GM20431 (cell line): ENCODE measurements around the gene ZFAND2B.

Experiments used
- in situ Hi-C: fragments of 300-500 bp; cut with MseI, MboI; formaldehyde crosslinking; loops from one replicate; pipeline ENCODE4 v1.15.0; 2020; ENCODE audit warnings: low sequenced_read_pairs; ENCODE audit not compliant: unreplicated experiment

ZFAND2B gene

DNA sequence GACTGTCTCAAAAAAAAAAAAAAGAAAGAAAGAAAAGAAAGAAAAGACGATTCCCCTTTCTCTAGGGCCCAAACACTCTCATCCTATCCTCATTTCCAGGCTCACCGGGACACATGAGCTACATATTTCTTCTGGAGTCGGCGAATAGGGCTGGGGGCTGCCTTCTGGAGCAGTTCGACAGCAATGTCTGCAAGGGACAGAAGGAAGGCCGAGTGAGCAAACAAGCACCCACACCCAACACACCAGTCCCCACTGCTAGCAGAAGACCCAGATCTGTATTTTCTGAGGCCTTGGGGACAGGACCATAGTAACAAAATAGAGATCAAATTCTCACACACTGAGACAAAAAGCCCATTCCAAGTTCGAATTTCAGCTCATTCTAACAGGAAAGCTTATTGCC lies 31.1 kb upstream of the ZFAND2B start:
- in situ Hi-C loops, result no loop called here

DNA sequence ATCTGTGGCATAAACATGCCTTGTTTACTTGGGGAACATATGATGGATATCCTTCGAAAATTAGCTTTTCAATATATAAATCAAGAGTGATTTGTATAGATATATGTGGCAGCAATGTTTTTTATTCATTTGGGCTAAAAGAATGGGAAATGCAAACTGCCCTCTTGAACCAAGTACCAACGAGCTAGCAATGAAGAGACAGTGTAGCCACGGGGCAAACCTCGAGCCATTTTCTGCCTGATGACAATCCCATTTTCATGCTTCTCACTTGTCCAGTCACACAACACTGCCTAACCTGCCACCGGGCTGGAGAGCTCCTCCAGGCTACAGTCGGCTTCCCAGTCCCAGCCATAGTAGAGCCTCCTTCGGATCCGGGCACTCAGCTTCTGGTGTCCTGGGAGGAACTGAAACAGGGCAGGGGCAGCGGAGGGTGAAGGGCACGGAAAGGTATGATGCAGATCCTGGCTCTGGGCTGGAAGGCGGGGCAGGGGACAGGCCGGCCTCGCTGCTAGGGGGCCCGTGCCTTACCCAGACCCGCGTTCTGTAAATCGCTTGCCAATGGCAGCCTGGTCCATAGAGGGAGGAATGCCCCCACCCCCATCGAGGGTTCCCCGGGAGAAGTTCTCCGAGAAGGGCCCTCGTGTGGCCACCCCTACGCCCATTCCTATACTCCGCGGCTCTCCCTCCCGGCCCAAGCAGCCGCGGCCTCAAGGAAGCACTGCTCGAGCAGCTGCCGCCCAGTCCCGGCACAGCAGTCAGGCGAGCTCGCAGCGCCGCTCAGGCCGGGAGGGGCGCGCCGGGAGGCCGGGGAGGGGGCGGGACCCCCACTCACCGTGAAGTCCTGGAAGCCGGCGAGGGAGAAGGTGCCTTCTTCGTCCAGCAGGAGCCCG lies 30.4 kb upstream of the ZFAND2B start:
- in situ Hi-C loops, result no loop called here

- in situ Hi-C loops, result no loop called here
Observed at GRCh38 chr2:219176818-219177551, 29.6 kb upstream of the ZFAND2B start, which contains the start of gene CNPPD1. TSS of gene CNPPD1 (minus strand) at chr2:219176925. CDS start at chr2:219176828, 97 bp downstream.

DNA sequence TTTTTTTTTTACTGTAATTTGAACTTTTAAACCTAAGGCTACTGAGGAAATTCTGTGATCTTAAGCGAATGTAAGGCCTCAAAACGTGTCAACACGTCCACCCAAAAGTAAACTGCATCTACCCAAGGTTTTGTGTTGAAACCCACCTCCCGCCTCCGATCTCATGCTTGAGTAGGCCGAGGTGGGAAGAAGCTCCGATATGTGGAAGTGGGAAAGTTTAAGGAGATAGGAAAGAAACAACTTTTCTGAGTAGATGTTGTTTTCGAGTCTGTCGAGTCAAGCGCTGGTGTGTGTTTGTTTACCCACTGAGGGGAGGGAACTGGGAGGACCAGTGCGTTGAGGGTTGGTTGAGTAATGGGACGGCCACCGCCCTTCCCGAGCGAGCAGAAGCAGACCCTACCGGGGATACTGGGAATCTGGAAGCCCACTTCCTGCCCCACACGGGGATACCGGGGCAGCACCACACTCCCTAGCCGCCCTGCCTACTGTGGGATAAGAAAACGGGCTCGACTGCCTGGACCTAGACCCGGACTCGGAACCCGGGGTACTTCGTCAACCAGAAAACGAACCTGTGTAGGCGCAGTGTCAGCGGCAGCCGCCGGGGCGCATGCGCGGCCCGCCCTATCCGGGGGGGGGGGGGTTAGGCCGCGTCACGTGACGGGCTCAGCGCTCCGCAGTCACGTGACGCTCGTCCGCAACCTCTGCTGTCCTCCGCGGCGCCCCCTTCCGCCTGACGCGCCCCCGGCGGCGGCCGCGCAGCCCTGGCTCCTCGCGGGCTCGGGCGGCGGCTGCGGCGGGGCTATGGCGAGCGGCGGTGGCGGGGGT lies 28.8 kb upstream of the ZFAND2B start, which contains the start of gene RETREG2:
TSS of gene RETREG2 (plus strand) at position 724 of the 825 bp plus-strand sequence. CDS start at position 802, 78 bp downstream.
- in situ Hi-C loops, result no loop called here

- in situ Hi-C loops, result no loop called here
Observed at GRCh38 chr2:219178377-219179175, 28.0 kb upstream of the ZFAND2B start.

DNA sequence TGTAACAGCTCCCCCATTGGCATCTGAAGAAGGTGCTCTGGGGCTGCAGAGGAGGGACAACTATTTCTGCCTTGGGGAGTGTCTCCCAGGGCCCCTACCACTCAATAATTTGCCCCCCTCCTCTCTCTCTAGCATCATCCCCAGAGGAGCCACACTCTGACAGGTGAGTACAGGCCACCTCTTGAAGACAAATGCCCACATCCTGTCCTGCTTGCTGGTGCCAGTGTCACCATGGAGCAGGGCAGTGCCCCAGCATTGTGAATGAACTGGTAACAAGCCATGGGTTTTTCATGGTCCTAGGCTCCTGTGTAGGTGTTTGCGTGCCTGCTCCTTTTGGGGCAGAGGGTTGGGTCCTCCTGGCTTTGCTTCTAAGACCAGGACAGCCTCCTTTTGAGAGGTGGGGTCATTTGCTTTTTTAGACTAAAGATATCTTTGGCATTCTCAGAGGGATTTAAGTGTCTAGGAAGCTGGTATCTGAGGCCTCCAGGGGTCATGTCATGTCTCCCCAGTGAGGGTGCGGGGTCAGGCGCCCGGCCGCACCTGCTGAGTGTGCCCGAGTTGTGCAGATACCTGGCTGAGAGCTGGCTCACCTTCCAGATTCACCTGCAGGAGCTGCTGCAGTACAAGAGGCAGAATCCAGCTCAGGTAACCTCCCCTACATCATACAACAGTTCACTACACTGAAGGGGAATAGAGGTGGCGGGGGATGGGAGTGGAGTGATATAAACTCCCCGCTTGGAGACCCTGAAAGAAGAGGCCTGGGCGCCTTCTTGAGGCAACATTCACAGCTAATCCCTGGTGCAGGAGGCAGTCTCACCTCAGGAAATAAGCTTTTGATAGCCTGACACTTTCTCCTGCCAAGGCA lies 26.7 kb upstream of the ZFAND2B start:
- in situ Hi-C loops, result no loop called here

GRCh38 chr2:219180961-219181360 lies 25.6 kb upstream of the ZFAND2B start:
- in situ Hi-C loops, result no loop called here

GRCh38 chr2:219181531-219181930 lies 25.1 kb upstream of the ZFAND2B start:
- in situ Hi-C loops, result no loop called here

DNA sequence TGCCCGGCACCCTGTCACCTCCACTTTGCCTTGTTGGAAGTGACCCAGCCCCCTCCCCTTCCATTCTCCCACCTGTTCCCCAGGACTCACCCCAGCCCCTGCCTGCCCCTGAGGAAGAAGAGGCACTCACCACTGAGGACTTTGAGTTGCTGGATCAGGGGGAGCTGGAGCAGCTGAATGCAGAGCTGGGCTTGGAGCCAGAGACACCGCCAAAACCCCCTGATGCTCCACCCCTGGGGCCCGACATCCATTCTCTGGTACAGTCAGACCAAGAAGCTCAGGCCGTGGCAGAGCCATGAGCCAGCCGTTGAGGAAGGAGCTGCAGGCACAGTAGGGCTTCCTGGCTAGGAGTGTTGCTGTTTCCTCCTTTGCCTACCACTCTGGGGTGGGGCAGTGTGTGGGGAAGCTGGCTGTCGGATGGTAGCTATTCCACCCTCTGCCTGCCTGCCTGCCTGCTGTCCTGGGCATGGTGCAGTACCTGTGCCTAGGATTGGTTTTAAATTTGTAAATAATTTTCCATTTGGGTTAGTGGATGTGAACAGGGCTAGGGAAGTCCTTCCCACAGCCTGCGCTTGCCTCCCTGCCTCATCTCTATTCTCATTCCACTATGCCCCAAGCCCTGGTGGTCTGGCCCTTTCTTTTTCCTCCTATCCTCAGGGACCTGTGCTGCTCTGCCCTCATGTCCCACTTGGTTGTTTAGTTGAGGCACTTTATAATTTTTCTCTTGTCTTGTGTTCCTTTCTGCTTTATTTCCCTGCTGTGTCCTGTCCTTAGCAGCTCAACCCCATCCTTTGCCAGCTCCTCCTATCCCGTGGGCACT lies 24.0 kb upstream of the ZFAND2B start:
- in situ Hi-C loops, result no loop called here

DNA sequence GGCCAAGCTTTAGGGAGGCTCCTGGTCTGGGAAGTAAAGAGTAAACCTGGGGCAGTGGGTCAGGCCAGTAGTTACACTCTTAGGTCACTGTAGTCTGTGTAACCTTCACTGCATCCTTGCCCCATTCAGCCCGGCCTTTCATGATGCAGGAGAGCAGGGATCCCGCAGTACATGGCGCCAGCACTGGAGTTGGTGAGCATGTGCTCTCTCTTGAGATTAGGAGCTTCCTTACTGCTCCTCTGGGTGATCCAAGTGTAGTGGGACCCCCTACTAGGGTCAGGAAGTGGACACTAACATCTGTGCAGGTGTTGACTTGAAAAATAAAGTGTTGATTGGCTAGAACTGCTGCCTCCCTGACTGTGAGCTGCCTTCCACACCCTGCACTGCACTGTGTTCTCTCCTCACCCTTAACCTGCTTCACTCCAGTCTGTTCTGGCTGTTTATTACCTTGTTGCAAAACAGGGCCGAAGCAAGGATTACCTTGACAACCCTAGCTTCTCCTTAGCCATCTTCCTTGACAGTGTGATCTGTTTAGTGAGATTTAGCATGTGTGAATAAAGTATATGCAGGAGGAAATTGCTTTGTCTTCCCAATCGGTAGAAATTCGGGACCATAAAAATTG lies 23.3 kb upstream of the ZFAND2B start:
- in situ Hi-C loops, result no loop called here

- in situ Hi-C loops, result no loop called here
Observed at GRCh38 chr2:219184121-219184520, 22.5 kb upstream of the ZFAND2B start.

DNA sequence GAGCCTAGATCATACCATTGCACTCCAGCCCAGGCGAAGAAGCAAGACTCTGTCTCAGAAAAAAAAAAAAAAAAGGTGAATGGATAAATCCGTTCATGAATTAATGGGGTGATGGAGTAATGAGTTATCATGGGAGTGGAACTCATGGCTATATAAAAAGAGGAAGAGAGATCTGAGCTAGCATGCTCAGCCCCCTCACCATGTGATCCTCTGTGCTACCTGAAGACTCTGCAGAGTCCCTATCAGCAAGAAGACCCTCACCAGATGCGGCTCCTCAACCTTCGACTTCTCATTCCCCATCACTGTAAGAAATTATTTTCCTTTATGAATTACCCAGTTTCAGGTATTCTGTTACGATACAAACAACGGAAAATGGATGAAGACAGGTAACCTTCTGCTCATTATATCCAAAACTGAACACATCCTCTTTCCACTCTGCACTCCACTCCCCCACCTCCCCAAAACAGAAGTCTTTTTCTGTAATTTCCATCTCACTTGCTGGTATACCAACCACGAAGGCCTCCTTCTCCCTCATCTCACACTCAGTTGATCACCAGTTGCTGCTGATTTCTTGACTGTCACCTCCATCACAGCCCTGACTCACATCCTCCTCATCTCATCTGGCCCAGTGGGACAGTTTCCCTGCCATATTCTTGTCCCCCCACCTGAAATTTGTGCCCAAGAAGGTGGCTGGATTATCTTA lies 19.7 kb upstream of the ZFAND2B start:
- in situ Hi-C loops, result no loop called here

GRCh38 chr2:219197388-219197787 lies 9.2 kb upstream of the ZFAND2B start:
- in situ Hi-C loops, result no loop called here

GRCh38 chr2:219198974-219199373 lies 7.6 kb upstream of the ZFAND2B start:
- in situ Hi-C loops, result no loop called here

DNA sequence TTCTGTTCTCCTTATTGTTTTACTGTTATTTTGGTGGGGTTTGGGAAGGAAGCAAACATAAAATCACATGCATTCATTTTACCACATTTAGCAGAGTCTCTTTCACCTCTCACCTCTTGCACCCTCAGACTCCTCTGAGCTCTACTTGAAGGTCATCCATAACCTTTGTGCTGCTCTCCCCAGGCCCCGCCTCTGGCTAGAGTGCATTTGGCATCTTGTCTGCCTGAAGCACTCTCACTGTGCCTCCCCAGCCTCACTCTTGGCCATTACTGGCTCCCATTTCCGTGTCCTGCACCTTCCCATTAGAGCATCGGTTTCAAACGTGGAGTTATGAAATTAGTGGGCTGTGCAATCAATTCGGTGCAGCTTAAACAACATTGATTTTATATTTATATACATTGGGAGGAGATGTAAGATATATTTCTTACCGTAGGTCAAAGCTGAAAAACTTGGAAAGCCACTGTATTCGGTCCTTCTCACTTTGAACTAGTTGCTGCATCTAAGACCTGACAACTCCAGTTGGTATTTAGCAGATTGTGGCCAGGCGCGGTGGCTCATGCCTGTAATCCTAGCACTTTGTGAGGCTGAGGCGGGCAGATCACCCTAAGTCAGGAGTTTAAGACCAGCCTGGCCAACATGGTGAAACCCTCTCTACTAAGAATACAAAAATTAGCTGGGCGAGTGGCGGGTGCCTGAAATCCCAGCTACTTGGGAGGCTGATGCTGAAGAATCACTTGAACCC lies 6.9 kb upstream of the ZFAND2B start:
- in situ Hi-C loops, result no loop called here
